Measurements from ENCODE around the gene CMTM2. TPM values are rescaled to one million over a fixed set of nuclear protein-coding genes. Genes with fewer than 3 reads are reported as not detected.
A peak's percentile ranks its signal among the peaks of the same experiment; 100 is the strongest.
"Not testable (repeated sequence)": the region's sequence is repeated elsewhere in the genome, so short reads cannot be mapped to it uniquely, and the experiment has no call there.

The CMTM2 gene
- total RNA-seq, 1 donor from 2014 or later = not detected

DNA sequence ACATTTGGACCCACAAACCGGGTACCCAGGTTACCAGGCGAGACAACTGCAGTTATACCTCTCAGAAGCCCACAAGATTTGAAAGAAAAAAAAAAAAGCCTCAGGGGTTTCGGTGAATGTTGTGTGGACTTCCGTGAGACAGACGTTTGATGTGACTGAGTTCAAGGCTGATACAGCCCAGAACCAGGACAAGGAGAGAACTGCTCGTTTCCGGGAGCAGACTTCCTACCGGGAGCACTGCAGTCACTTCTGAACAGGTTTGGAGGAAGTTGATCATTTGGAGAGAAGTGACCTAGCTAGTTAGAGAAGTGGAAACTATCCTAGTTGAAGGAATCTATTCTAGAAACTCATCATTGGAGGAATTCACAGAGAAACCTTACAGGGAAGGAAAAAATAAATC is 26.0 kb upstream of the CMTM2 start:
- DNase-seq = no peak

DNA sequence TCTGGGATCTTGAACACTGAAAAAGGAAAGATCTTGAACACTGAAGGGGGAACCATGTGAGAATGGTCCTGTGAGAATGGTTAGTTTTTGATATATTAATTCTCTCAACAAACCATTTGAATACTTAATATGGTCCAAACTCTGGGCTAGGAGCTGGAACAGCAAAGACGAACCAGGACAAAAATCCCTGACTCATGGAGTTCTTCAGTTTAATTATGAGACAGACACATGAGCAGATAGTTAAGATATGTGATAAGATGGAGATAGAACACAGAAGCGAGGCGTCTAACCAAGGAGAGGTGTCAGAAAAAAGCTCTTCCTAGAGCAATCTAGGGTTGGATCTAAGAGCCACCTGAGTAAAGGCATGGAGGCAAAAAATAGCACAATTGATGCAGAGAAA is 25.2 kb upstream of the CMTM2 start:
- DNase-seq = no peak

DNA sequence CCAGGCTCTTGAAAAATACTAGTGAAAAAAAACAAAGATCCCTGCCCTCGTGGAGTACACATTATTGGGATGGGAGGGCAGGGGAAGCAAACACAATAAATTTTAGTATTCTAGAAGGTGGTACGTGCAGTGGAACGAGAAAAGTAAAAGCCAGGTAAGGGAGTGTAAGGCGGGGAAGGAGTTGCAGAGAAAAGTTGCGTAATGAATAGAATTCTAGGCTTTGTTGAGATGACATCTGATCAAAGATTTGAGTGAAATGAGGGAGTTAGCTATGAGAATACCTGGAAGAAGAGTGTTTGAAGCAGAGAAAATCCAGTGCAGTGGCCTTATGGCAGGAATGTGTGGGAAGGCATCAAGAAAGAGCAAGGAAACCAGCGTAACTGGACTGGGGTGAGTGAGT is 24.8 kb upstream of the CMTM2 start:
- DNase-seq = no peak

DNA sequence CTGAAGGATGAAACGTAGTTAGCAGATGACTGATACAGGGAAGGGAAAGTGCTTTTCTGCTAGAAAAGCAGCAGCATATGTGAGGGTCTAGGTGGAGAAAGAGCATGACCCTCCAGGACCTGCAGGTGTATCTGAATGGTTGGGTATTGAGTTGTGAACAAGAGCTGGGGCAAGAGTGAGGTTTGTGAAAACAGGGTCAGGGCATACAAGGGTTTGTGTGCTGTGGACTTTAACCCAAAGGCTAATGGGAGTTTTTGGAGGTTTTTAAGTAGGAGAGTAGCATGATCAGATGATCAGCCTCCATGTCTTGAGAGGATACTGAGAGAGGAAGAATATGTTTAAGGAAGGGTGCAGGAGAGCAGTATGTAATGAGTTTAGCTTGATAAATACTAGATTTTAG is 19.2 kb upstream of the CMTM2 start:
- no peak for DNase-seq

DNA sequence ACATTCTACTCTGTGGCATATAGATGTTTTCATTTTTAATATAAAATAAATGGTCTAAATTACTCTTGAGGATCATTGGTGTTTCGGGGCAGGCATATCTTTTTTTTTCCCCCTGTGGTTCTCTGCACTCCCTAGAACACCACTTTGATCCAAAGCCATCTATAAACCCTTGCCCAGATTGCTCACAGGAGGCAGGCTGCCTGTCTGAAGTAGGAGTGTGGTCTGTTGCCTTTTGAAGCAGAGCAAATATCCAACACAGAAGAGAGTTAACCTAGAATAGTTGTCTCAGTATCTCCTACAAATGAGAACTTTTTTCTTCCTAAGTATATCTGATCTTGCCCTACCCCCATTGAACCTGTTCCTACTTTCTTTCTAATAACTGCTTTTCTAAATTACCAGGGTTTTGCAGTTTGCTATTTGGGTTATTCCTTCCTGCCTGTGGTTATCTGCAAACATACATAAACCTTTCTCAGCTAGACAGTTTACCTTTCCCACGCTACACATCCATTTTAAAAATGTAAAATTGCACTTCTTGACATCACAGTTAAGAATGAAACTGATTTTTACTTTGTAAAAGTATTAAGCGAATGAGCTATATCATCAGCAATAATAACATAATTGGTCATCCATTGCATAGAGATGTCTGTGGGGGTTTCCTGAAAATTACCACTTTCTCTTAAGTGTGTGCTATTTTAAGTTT is 17.7 kb upstream of the CMTM2 start:
- DNase-seq = no peak

DNA sequence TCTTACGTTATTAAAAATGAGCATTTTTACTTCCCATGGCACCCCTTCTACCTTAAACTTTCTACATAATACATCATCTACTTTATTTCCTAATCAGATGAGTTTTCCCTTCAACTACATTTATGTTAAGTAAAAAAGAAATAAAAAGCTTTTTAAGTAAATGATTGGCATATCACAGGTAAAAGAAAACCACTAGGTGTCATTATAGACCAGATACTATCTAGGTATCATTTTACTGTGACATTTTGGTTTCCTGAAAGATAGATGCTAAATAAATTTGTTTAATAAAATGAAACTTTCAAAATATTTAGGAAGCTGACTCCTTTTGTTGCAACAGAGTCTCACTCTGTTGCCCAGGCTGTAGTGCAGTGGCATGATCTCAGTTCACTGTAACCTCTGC is 16.9 kb upstream of the CMTM2 start:
- DNase-seq = no peak

DNA sequence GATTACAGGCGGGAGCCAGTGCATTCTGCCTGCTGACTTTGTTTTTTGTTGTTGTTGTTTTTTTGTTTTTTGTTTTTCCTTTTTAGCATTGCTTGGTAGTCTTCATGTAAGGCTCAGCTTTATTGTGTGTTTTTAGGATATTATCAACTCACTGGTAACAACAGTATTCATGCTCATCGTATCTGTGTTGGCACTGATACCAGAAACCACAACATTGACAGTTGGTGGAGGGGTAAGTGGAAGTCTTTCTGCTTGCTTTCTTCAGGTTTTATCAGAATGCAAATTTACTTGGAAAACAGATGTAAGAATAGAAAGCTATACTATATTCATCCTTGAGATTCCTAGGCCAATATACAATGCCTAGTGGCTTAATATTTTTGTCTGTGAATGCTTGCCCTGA is 16.3 kb upstream of the CMTM2 start:
- no peak for DNase-seq

DNA sequence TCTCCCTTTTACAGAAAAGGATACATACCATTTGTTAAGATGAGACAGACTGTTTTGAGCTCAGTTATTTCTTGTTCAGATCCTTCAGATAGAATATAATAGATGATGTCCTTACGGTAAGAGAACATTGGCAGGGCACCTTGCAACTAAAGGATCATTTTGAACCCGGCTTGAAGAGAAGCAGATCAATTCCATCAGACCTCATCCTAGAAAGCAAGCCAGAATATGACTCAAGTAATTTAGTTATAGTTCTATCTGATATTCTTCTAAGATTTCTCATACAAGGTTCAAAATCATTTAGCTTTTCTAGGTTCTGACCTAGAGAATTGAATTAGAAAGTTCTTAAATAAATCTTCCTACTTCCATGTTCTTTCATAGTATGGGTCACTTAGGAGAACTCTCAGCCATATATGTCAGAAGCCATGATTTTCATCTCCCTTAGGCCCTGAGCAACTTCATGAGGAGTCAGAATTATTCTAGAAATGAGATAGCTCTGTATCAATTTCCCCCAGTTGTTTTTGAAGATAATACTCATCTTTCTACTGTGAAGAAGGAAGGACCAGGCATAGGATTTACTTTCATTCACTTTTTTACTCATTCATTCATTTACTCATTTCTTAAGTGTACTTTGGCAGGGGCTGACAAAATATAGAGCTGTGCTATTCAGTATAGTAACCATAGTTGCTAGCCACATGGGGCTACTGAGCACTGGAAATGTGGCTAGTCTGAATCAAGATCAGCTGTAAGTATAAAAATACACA is 15.5 kb upstream of the CMTM2 start:
- DNase-seq = no peak

DNA sequence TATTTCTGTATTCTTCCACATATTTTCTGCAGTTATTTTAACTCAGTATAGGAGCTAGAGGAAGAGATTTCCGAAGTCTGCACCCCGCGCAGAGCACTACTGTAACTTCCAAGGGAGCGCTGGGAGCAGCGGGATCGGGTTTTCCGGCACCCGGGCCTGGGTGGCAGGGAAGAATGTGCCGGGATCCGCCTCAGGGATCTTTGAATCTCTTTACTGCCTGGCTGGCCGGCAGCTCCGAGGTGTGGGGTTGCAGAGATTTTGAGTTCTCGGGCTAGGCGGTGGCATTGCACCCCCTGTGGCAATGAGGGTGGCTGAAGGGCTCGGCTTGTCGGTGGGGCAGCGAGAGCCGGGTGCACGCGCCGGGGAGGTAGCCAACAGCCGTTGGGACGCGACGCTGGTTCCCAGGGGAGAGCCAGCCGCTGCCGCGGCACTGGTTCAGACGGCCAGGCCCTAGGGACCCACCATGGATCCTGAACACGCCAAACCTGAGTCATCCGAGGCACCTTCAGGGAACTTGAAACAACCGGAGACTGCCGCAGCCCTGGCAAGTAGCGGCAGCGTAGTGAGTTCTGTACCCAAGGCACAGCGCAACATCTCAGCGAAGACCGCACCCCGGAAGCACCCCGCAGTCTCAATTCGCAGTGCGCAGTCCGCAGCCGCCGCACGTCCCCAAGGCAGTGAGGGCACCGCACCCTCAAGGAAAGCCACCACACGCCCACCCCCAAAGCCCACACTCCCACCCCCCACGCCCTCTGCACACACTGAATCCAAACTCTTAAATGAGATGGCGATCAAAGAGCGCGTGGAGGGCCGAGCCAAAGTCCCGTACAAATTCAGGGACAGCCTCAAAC is 13.0 kb upstream of the CMTM2 start, which contains the start of gene CMTM1:
TSS of gene CMTM1 (plus strand) at position 389 of the 851 bp plus-strand sequence. CDS start at position 464, 75 bp downstream.
- DNase-seq = no peak

DNA sequence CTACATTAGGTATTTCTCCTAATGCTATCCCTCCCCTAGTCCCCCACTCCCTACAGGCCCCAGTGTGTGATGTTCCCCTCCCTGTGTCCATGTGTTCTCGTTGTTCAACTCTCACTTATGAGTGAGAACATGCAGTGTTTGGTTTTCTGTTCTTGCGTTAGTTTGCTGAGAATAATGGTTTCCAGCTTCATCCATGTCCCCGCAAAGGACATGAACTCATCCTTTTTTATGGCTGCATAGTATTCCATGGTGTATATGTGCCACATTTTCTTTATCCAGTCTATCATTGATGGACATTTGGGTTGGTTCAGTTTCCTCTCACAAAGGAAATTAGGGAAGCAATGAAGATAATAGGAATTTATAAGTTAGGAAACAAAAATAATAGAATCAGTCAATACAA is 12.0 kb upstream of the CMTM2 start:
- not testable (repeated sequence) for DNase-seq

DNA sequence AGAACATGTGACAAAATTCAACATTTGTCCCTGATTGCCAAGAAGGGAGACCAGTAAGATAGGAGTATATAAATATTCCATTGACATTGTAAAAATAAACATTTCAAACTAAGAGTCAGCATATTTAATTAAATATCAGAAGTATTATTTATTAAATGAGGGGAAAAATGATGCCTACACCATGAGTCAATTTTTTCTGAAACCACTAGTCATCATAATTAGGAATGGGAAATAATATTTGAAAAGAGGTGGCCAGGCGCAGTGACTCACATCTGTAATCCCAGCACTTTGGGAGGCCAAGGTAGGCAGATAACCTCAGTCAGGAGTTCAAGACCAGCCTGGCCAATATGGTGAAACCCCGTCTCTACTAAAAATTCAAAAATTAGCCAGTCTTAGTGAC is 10.9 kb upstream of the CMTM2 start:
- no peak for DNase-seq

DNA sequence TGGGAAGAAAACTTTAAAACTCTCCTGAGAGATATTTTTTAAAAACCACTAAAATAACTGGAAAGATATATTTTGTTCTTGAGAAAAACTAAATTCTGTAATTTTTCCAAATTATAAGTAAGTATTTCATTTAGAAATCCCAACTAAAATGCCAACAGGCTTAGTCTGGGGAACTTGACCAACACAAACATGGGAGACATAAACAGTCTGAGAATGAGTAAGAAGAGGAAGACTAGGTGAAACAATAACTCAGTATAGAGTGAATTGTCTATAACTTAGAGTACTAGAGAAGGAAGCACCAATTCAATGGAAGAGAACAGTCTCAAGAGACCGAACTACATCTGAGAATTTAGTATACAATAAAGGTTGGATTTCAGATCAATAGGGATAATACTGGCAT is 10.1 kb upstream of the CMTM2 start:
- no peak for DNase-seq

DNA sequence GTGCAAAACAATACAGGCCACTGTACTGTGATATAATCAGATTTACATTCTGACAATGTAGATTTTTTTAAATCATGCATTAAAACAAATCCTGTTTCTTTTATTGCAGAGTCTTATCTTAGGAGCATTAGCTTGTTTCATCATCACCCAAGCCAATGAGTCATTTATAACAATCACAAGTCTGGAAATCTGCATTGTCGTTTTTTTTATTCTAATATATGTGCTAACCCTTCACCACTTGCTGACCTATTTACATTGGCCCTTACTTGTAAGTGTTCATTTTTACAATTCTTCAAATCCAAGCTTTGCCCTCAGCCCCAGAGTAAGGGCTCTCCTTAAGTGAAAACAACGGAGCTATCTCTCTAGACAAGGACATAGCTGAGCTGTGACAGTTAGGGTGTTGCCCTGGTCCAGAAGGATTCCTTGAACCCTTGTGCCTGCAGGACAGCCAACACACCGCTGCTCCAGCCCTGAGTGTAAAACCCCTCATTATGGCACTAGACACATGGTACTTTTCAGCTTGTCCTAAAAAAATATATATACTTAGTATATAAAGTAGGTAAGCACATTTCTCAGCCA is 9.3 kb upstream of the CMTM2 start:
- no peak for DNase-seq

DNA sequence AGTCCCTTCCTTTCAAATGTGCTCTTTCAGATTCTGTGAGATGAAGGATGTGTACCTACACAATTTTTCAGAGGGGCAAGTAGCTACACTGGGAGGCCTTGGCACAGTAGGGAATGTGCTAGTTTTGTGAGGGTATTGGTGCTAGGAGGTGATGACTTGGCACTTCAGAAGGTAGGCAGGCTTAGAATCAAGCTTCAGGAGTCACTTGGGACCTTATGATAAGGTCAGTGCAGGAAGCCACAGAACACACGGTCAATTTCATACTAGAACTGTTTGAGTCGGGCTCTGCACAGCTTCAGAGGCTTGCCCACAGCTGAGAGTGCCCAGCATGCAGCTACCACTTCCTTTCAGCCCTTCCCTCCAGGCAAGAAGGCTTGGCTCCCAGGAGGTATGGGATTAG is 6.9 kb upstream of the CMTM2 start:
- no peak for DNase-seq

DNA sequence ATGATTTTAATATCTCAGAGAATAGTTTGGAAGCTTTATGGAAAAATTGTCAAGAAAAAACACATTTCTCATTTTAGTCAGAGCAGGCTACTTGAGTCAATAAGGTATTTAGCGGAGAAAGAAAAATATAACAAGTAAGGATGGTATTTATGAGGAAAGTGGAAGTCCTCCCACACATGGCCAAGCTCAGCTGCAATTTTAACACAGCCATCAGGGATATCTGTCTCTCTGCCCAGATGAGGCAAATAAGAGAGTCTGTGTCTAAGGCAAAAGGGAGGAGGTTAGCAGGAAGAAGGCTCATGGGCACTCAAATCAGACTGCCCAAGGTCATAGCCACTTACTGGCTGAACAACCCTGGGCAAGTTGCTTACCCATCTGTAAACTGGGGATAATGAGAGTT is 5.2 kb upstream of the CMTM2 start:
- DNase-seq = no peak

DNA sequence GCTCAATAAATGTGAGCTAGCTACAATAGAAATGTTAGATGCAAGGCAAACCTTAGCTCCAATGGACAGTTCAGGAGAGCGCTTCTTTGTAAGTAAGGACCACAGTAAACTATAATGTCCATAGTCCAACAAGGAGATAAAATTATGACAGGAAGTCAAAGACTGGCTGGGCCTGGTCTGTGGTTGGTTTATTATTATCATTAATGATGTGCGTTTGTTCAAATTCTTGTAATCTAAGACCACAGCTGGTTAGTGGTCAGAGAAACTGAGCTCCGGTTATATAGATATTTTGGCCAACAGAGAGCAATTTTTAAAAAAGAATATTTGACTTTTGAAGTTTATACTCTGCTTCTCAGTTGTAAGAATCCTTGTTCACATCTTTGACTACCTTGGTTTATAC is 4.7 kb upstream of the CMTM2 start:
- DNase-seq = no peak

DNA sequence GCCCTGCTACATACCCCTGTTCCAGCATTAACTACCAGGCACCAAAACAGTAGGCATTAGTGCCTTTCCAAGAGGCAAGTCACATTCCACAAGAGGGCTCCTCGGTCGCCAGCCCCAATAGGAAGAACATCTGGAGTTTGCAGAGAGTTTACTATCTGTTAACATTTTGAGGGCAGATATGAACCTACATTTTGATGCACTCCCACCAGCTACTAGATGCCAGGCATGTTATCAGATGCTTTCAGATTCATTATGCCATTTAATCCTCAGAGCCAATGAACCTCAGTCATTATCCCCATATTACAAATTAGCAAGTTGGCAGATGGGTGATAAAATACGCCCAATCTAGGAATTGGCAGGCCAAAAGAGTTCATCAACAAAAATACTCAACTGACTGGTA is 4.2 kb upstream of the CMTM2 start:
- no peak for DNase-seq

DNA sequence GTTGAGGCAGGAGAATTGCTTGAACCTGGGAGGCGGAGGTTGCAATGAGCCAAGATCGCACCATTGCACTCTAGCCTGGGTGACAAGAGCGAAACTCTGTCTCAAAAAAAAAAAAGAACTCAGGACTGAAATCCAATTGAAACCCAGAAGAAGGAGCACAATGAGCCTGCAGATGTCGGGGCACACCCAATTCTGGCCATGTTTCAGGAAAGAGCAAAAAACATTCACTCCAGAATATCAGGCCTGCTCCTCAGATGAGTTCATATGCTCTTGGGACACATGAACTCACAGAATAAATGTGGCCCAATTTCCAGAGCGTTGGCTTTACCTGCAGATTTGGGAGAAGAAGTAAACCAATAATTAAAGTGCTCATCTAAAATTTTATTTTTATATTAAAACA is 3.0 kb upstream of the CMTM2 start:
- DNase-seq = peak; percentile 55

DNA sequence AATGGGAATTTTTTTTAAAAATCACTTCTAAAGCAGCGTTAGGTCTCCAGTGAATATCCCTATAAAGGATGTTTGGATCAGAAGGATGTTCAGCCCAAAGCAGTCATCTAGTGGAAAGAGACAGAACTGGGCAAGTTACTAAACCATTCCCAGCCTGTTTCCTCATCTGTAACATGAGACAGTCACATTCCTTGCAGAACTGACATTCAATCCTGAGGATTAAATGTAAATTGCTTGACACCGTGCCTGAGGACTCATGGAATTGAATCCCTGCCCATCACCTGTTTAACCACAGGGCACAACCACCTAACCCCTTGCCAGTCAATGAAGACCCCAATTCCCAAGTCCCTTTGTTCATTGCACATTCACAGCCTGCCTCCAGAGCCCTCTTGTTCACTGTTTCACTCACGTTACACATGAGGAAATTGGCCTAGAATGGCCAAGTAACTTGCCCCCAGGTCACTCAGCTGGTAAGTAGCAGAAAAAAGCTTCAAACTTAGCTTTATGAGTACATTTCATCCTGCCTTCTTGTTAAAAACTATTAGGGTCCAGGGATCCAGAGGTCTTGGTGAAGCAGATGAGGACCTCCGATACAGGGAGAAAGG is 1.4 kb downstream of the CMTM2 start:
- DNase-seq = peak; percentile 80

DNA sequence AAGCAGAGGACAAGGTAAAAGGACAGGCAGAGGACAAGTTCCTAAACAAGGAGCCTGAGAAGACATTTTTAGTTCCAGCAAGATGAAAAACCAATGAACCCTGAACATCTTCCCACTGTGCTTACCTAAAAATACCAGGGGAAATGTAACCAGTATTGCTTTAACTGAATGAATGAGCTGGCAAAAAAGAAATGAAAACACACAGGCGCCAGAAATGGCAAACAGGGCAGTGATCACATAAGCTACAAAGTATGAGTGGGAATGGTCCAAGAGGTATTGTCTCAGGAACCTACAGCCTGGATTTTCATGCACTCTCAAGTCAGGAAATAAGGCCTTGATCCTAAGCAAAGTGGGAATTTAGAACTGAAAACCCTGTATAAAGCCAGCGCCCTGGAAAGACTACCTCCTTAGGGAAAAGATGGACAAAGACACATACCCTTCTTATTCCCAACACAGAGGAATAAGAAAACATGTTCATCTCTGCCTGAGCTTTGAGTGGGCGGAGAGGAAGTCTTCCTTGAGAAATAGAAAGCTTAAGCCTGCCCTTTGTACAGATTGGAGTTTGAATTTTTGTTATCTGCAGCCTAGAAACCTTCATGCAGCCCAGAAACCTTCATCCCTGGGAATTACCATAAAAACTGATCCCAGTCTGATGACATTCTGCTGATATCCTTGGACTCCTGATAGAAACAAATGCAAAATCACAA is 2.1 kb downstream of the CMTM2 start:
- DNase-seq = no peak

DNA sequence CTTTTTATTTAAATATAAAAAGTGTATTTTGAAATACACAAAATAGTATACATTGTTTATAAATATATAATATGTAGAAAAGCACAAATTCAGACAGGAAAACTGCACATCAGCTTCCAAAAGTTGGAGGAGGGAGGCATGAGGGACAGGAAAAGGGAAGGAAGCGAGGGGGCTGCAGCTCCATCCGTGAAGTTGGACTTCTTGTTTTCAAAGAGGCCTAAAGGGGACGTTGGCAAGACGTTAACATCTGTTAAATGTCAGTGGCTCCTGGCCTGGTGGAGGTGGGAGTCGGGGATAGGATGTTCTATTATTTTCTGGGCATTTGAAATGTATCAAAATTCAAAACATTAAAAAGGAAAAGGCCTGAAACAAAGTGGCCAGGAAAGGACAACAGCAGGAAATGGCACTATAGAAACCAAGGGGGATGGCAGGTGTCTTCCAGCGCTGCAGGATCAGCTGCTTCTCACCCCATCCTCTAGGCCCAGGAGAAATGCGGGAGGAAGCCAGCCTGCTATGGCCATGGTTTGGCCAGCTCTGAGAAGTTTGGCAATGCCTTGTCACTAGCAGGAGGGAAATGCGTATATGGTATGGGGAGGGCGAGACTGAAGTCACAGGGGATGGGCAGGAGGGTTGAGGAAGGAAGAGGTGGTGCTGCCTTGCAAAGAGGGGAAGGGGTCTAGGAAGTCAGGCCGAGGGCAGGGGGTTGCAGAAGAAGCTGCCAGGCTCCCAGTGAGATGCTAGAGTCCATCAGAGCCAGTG is 6.4 kb downstream of the CMTM2 start:
- no peak for DNase-seq

Data from tongue (tissue), 2 donors.